HEK293 (cell line): ENCODE data around the gene PRXL2B.

Source experiments
- CTCF ChIA-PET: fragments of 350-600 bp; formaldehyde crosslinking; extraction: SDS; loops from one replicate; lab custom pipeline; 2021; ENCODE audit warnings: antibody characterized with exemption; lab: Yijun Ruan, JAX
- POLR2A ChIA-PET: fragments of 300-600 bp; formaldehyde crosslinking; extraction: SDS; loops from one replicate; lab custom pipeline; 2020; ENCODE audit warnings: antibody characterized with exemption, inconsistent platforms; lab: Yijun Ruan, JAX
- H3K27ac ChIP-seq: fragments of 200-500 bp; sonication (Bioruptor generic); 2 replicates; pipeline ENCODE4 v1.5.1; 2014; ENCODE audit warnings: low read depth, low read length, control low read depth, inconsistent platforms; ENCODE audit errors: extremely low read depth
- H3K36me3 ChIP-seq, 2 experiments: fragments of 200-500 bp in 1 of 2; sonication (Bioruptor generic) in 1 of 2; 1 replicate in 1 of 2; 2 replicates in 1 of 2; pipeline ENCODE4 v1.5.1; 2014 to 2017; ENCODE audit warnings: inconsistent platforms in 2 of 2, low read length in 2 of 2; ENCODE audit not compliant: control insufficient read depth in 2 of 2, insufficient read depth in 1 of 2
- H3K4me1 ChIP-seq: fragments of 200-500 bp; sonication (Bioruptor generic); 2 replicates; pipeline ENCODE4 v1.5.1; 2014; ENCODE audit warnings: mild to moderate bottlenecking, low read length, inconsistent platforms; ENCODE audit not compliant: control insufficient read depth, insufficient read depth
- H3K4me3 ChIP-seq: 2 replicates; pipeline ENCODE4 v1.5.1; 2011; ENCODE audit warnings: low read depth, mild to moderate bottlenecking, control low read depth, low read length, moderate library complexity
- H3K9me3 ChIP-seq: fragments of 200-500 bp; sonication (Bioruptor generic); 2 replicates; pipeline ENCODE4 v1.5.1; 2014; ENCODE audit warnings: low read depth, low read length, inconsistent platforms; ENCODE audit not compliant: control insufficient read depth, insufficient read depth
- FEZF1 ChIP-seq: fragments of 450-650 bp; formaldehyde crosslinking; IDR thresholded peaks from 2 replicates; pipeline ENCODE4 v1.5.1; 2016; ENCODE audit warnings: missing biosample characterization, missing genetic modification characterization
- GLIS1 ChIP-seq: fragments of 450-650 bp; formaldehyde crosslinking; IDR thresholded peaks from 2 replicates; pipeline ENCODE4 v1.5.1; 2016; ENCODE audit warnings: missing biosample characterization, missing genetic modification characterization
- KLF7 ChIP-seq: fragments of 450-650 bp; formaldehyde crosslinking; IDR thresholded peaks from 2 replicates; pipeline ENCODE4 v1.5.1; 2016; ENCODE audit warnings: missing biosample characterization, missing genetic modification characterization, borderline replicate concordance
- MEIS1 ChIP-seq: sonication (generic); formaldehyde crosslinking; IDR thresholded peaks from 2 replicates; pipeline ENCODE4 v1.8.1; 2022; ENCODE audit warnings: missing genetic modification reagents, mild to moderate bottlenecking, borderline replicate concordance
- PRDM4 ChIP-seq: fragments of 450-650 bp; formaldehyde crosslinking; IDR thresholded peaks from 2 replicates; pipeline ENCODE4 v1.5.1; 2017; ENCODE audit warnings: missing biosample characterization, missing genetic modification characterization
- SCRT2 ChIP-seq: fragments of 450-650 bp; formaldehyde crosslinking; IDR thresholded peaks from 2 replicates; pipeline ENCODE4 v1.5.1; 2016; ENCODE audit warnings: missing biosample characterization, missing genetic modification characterization
- ZBTB8A ChIP-seq: fragments of 450-650 bp; formaldehyde crosslinking; IDR thresholded peaks from 2 replicates; pipeline ENCODE4 v1.5.1; 2016; ENCODE audit warnings: missing biosample characterization, missing genetic modification characterization
- ZIC2 ChIP-seq: fragments of 450-650 bp; formaldehyde crosslinking; IDR thresholded peaks from 2 replicates; pipeline ENCODE4 v1.5.1; 2016; ENCODE audit warnings: missing biosample characterization, missing genetic modification characterization
- ZNF23 ChIP-seq: fragments of 450-650 bp; formaldehyde crosslinking; IDR thresholded peaks from 2 replicates; pipeline ENCODE4 v1.5.1; 2016; ENCODE audit warnings: missing biosample characterization, missing genetic modification characterization, borderline replicate concordance
- ZNF280C ChIP-seq: fragments of 450-650 bp; formaldehyde crosslinking; IDR thresholded peaks from 2 replicates; pipeline ENCODE4 v1.5.1; 2016; ENCODE audit warnings: missing biosample characterization, missing genetic modification characterization
- ZNF341 ChIP-seq: fragments of 450-650 bp; formaldehyde crosslinking; IDR thresholded peaks from 2 replicates; pipeline ENCODE4; 2016; ENCODE audit warnings: low read depth, missing biosample characterization, missing genetic modification characterization
- ZNF350 ChIP-seq: fragments of 450-650 bp; formaldehyde crosslinking; IDR thresholded peaks from 2 replicates; pipeline ENCODE4 v1.5.0; 2017; ENCODE audit warnings: missing biosample characterization, mild to moderate bottlenecking, missing genetic modification characterization
- ZNF366 ChIP-seq: fragments of 450-650 bp; formaldehyde crosslinking; conservative IDR thresholded peaks from 2 replicates; pipeline ENCODE4 v1.5.1; 2016; ENCODE audit warnings: missing biosample characterization, missing genetic modification characterization
- ZNF423 ChIP-seq: fragments of 450-650 bp; formaldehyde crosslinking; IDR thresholded peaks from 2 replicates; pipeline ENCODE4 v1.5.1; 2016; ENCODE audit warnings: missing biosample characterization, missing genetic modification characterization
- ZNF449 ChIP-seq: fragments of 450-650 bp; formaldehyde crosslinking; IDR thresholded peaks from 2 replicates; pipeline ENCODE4 v1.5.1; 2017; ENCODE audit warnings: missing biosample characterization, mild to moderate bottlenecking, missing genetic modification characterization, moderate library complexity
- ZNF513 ChIP-seq: fragments of 450-650 bp; IDR thresholded peaks from 2 replicates; pipeline ENCODE4 v1.5.1; 2018; ENCODE audit warnings: missing biosample characterization, missing genetic modification characterization
- ZNF558 ChIP-seq: fragments of 450-650 bp; formaldehyde crosslinking; IDR thresholded peaks from 2 replicates; pipeline ENCODE4 v1.5.1; 2016; ENCODE audit warnings: missing biosample characterization, missing genetic modification characterization
- ZNF560 ChIP-seq: fragments of 450-650 bp; formaldehyde crosslinking; IDR thresholded peaks from 2 replicates; pipeline ENCODE4 v1.5.1; 2017; ENCODE audit warnings: missing biosample characterization, missing genetic modification characterization, borderline replicate concordance
- ZNF571 ChIP-seq: fragments of 450-650 bp; formaldehyde crosslinking; IDR thresholded peaks from 2 replicates; pipeline ENCODE4 v1.5.0; 2017; ENCODE audit warnings: missing biosample characterization, missing genetic modification characterization
- ZNF623 ChIP-seq: fragments of 450-650 bp; formaldehyde crosslinking; IDR thresholded peaks from 2 replicates; pipeline ENCODE4 v1.5.1; 2016; ENCODE audit warnings: missing biosample characterization, missing genetic modification characterization
- ZNF645 ChIP-seq: fragments of 450-650 bp; formaldehyde crosslinking; IDR thresholded peaks from 2 replicates; pipeline ENCODE4; 2016; ENCODE audit warnings: missing biosample characterization, missing genetic modification characterization
- ZNF843 ChIP-seq: fragments of 450-650 bp; formaldehyde crosslinking; IDR thresholded peaks from 2 replicates; pipeline ENCODE4 v1.5.1; 2016; ENCODE audit warnings: missing biosample characterization, missing genetic modification characterization
- ZSCAN23 ChIP-seq: fragments of 450-650 bp; formaldehyde crosslinking; IDR thresholded peaks from 2 replicates; pipeline ENCODE4 v1.5.1; 2016; ENCODE audit warnings: missing biosample characterization, missing genetic modification characterization

Gene PRXL2B

GRCh38 chr1:2546515-2547209 is 39.9 kb upstream of the PRXL2B start (continued):
- TF ChIP-seq PRDM4 (tag by site-specific recombination) = no peak
- no peak; the same call in 1 of the 2 replicates for TF ChIP-seq GLIS1 (tag by site-specific recombination)
- TF ChIP-seq ZNF558 = no peak
- no peak for TF ChIP-seq ZSCAN23

- ChIA-PET CTCF (interaction anchor here (0.7 to 3.8 kb wide), 20 partner anchors 12 to 964 kb away, joined by 3 to 31 read pairs (median 4); partner anchors contain the start of genes FAAP20, PANK4 and PEX10), POLR2A (interaction anchor here (0.5 to 2.9 kb wide), 4 partner anchors 14 to 1646 kb away, joined by 3 to 33 read pairs (median 5); partner anchors contain the start of genes PANK4 and PEX10)
- Histone ChIP-seq H3K9me3 (no peaks in the 10 kb centered on the region), H3K36me3 (no peaks in the 10 kb centered on the region), H3K27ac (no peak overlapping the region; the same call in 1 of the 2 replicates), H3K4me3 (peak overlapping the region; percentile 41), H3K4me1 (no peaks in the 10 kb centered on the region; the same call in 1 of the 2 replicates)
- peak; percentile 79 for TF ChIP-seq SCRT2
- TF ChIP-seq ZNF558 = no peak
- TF ChIP-seq ZNF366 (tag by site-specific recombination) = peak; percentile 2; the same call in 1 of the 2 replicates
- no peak for TF ChIP-seq ZNF843 (tag by site-specific recombination)
- TF ChIP-seq ZNF571 (tag by site-specific recombination) = no peak
- TF ChIP-seq ZNF280C = no peak
- no peak for TF ChIP-seq ZNF560 (tag by site-specific recombination)
- peak; percentile 12; the same call in 1 of the 2 replicates for TF ChIP-seq KLF7 (tag by site-specific recombination)
- TF ChIP-seq ZIC2 = peak; percentile 99
- peak; percentile 7 for TF ChIP-seq ZBTB8A (tag by site-specific recombination)
- TF ChIP-seq ZNF645 = no peak; the same call in 1 of the 2 replicates
- TF ChIP-seq ZNF423 (tag by site-specific recombination) = peak; percentile 80
- no peak for TF ChIP-seq MEIS1 (CRISPR knock-in tag)
- TF ChIP-seq ZNF350 (tag by site-specific recombination) = no peak
- TF ChIP-seq ZNF513 = no peak
- TF ChIP-seq ZNF341 (tag by site-specific recombination) = peak; percentile 96
- no peak for TF ChIP-seq ZNF23 (tag by site-specific recombination)
- TF ChIP-seq ZSCAN23 = no peak
- TF ChIP-seq FEZF1 (tag by site-specific recombination) = no peak; the same call in 1 of the 2 replicates
- no peak for TF ChIP-seq ZNF623 (tag by site-specific recombination)
- TF ChIP-seq ZNF449 (tag by site-specific recombination) = peak; percentile 70; the same call in 1 of the 2 replicates
- TF ChIP-seq GLIS1 (tag by site-specific recombination) = peak; percentile 96
Measured at GRCh38 chr1:2547210-2548067, 39.1 kb upstream of the PRXL2B start.
